ENCODE results near the gene CACNA1C.

The CACNA1C gene

GRCh38 chr12:2205996-2206395 is 153.2 kb downstream of the CACNA1C start:
- no peak for DNase-seq (ENCODE audit: low spot score)

DNA sequence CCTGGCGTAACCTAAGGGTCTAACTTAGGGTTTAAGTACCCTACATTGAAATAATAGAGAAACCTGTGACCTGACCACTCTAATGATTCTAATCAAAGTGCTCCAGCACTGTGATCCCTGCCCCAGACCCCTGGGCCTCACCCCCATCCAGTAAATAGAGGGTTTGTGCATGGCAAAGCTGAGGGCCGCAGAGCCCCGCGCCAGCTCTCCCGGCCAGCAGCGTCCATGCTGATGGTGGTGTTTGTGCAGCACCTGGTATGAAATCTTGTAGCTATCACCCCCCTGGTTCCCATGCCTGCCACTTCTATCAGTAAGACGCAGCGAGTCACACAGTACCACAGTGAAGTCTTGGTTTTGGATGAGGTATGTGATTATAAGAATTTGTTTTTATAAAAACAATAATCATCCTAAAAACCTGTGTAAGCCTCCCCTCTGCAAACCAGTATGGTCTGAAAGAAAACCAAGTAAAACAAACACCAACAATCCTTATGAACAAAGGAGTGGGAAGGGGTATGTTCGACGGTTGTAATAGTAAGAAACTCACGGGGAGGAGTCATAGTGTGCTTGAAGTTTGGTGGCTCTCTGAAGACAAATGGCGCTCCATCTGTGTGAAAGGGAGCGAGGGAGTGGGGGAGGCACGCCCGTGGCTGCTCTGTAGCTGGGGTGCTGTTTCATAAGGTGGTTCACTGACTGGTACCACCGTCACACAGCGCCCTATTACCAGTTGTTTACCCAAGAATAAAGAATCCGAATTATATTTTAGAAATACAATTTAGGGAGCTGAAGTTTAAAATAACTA is 156.2 kb downstream of the CACNA1C start:
- DNase-seq (ENCODE audit: low spot score): no peak

DNA sequence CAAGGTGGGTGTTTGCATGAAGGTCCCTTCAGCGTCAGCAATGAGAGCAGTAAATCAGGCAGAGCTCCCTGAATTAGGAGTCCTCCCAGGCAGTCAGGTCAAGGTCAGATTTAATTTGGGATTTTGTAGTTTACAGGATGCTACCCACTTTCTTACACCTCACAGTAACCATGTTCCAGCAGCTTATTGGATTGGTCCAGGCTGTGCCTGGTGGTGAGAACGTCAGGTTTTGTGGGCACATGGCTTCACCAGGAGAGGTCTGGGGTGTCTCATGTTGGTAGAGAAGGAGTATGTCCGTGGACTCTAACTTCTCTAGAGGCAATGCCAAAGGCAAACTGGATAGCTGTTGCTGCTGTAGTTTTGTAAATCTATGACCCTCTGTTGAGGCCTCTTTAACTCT is 158.3 kb downstream of the CACNA1C start:
- no peak for DNase-seq (ENCODE audit: low spot score)

DNA sequence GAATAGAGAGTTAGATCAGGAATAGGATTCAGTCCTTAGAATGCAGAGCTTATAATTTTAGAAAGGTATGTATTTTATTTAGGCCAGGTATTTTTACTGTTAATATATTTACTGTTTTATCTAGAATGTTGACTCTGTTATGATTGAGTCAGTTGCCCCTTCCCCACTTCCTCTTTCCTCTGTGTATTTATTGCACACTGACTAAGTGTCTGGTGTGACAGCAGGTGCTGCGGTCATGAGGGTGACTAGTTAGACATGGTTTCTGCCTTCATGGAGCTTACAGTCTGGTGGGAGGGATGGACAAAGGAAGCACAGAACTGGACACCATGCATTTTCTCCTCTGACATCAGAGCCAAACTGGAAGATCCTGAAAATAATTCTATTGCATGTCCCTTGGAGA is 159.8 kb downstream of the CACNA1C start:
- no peak for DNase-seq (ENCODE audit: low spot score)

DNA sequence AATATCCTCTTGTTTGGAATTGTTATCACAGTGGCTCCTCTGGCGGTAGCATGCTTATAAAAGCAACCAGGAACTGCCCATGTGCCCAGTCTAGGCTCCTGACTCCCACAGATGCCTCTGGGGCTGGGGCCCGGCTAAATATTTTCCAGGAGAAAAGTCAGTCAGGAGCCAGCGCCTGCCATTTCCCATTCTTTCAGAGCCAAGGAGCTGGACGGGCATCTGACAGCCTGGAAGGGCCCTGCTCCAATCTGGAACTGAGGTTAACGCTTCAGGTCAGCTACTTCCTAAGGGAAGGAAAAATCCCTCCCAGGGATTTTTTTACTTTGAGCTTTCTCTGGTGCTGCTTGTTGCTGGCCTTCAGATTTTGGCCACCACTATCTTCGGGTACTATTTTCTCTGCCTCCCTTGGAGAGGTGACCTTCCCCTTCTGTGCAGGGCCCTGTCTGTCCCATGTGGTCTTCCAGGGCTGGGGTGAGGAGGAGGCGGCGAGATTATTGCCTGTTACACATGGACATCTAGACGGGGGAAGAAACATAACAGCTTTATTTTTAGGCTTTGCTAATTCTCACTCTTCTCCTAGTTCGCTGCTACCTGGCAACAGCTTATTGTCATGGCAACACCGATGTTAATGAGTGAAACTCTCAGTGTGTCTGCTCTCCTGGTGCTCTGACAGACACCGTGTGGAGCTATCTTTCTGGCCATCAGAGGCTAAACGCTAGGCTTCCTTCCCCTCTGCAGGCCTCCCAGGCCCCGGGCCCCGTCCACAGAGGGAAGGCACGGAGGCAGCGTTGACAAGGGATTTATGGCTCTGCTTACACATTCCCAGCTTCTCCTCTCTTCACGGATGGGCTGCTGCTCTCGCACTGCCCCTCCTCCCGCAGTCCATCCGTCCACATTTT is 160.4 kb downstream of the CACNA1C start:
- DNase-seq (ENCODE audit: low spot score): no peak

DNA sequence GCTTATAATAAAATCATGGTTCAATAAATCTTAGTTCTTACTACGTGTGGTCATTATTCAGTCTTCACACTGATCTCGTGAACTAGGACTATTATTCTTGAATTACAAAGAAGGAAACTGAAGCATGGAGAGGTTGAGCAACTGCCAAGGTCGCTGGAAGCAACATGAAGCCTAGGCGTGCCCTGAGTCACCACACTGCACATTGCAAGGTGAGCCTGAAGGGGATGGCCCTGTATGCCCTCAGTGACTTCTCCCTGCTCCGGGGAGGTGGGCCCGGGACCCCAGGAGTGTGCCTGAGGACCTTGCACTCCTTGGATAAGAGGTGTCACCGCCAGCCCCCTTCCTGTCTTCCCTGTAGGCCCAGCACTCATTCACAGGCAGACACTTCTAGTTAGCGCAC is 161.6 kb downstream of the CACNA1C start:
- no peak for DNase-seq (ENCODE audit: low spot score)

DNA sequence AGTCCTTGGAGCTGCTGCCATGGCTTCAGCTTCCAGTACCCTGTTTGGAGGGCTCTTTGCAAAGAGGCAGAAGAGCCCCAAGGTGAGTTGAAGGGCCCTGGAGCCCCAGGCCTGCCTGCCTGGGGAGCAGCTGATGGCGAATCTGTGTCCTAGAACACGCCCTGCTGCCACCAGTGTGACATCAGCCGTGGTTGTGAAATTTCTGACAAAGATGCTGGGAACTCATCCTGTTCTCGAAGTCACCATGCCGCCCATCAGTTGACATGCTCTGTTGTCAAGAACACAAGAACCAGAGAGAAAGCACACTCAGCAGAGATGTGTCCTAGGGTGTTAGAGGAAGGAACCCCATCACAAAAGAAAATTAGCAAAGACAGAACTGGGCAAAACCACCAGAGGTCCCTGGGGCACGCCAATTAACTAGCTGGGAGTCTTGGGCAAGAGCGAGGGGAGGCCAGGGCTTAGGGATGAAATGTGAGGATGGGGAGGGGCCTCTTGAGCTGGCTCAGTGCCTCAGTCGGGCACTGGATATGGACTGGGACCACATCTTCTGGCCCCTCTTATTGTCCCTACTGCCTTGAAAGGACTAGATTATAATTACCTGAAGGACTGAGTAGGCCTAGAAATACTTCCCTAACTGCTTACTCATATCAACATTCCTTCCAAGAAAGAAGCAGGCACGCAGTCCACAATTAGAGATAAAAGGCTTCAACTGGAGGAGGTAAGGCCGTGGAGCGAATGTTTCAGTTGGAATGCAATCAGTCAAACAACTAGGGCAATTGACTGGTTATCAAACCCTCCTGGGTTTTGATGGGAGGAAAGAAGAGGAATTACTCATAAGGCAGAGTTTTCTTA is 163.1 kb downstream of the CACNA1C start:
- DNase-seq (ENCODE audit: low spot score): no peak

DNA sequence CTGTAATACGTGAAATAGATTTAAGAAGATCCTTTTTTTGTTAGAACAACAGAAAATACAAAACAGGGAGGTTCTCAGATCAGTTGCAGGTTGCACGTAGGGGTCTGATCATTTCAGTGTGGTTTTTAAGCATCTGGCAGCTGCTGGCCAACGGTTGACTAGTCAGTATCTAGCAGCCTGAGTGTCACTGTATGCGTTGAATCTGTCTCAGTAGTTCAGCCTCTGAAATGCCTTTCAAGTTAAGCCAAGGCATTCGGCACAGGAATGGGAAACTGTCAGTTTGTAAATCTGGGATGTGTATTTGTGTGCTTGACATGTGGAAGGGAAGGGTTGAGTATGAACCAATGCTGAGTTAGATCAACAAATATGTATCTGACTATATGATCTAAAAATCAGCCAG is 165.9 kb downstream of the CACNA1C start:
- no peak for DNase-seq (ENCODE audit: low spot score)

DNA sequence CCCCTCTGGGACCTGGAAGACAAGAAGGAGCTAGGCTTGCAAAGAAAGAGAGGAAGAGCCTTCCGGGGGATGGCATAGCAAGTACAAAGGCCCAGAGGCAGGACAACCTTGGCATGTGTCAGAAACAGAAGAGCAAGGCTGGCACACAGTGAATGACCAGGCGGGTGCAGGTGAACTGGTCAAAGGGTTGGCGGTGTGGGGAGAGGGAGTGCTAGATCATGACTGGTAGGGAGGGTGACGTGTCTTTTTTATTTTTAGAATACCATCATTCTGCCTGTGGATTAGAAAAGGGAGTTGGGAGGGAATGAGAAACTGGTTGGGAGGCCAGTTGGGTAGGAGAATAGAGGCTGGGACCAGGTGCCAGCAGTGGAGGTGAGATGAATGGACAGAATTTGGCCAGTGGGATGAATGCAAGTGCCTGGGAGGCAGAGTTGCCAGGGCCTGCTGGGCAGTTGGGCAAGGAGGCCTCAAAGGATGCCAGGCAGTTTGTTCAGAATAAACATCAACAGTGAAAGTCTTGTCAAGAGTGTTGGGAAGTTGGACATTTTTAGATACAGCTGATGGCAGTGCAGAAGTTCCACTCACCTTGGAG is 168.3 kb downstream of the CACNA1C start:
- DNase-seq (ENCODE audit: low spot score): no peak

GRCh38 chr12:2222691-2223090 is 169.9 kb downstream of the CACNA1C start:
- DNase-seq (ENCODE audit: low spot score): no peak

- DNase-seq (ENCODE audit: low spot score): no peak
Observed at GRCh38 chr12:2224961-2225360, 172.2 kb downstream of the CACNA1C start.

DNA sequence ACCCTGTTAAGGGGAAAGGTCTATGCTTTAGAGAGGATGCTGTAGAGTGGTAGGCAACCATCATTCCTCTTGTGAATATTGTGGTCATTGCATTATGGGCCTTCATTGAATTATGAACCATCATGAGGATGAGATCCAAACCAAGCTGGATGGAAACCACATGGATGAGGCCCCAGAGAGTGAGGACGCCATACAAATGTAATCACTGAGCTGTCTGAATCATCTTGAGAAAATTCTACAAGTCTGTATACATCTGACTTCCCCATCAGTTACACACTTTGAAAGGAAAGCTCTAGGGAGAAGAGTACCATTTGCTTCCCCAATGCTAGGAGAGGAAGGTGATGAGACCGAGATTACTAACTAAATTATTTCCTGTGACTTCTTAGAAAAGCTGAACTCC is 172.9 kb downstream of the CACNA1C start:
- DNase-seq (ENCODE audit: low spot score): no peak

- DNase-seq (ENCODE audit: low spot score): no peak
Observed at GRCh38 chr12:2226641-2227040, 173.9 kb downstream of the CACNA1C start.

- DNase-seq (ENCODE audit: low spot score): no peak
Observed at GRCh38 chr12:2227360-2227759, 174.6 kb downstream of the CACNA1C start.

GRCh38 chr12:2228535-2228934 is 175.7 kb downstream of the CACNA1C start:
- no peak for DNase-seq (ENCODE audit: low spot score)

DNA sequence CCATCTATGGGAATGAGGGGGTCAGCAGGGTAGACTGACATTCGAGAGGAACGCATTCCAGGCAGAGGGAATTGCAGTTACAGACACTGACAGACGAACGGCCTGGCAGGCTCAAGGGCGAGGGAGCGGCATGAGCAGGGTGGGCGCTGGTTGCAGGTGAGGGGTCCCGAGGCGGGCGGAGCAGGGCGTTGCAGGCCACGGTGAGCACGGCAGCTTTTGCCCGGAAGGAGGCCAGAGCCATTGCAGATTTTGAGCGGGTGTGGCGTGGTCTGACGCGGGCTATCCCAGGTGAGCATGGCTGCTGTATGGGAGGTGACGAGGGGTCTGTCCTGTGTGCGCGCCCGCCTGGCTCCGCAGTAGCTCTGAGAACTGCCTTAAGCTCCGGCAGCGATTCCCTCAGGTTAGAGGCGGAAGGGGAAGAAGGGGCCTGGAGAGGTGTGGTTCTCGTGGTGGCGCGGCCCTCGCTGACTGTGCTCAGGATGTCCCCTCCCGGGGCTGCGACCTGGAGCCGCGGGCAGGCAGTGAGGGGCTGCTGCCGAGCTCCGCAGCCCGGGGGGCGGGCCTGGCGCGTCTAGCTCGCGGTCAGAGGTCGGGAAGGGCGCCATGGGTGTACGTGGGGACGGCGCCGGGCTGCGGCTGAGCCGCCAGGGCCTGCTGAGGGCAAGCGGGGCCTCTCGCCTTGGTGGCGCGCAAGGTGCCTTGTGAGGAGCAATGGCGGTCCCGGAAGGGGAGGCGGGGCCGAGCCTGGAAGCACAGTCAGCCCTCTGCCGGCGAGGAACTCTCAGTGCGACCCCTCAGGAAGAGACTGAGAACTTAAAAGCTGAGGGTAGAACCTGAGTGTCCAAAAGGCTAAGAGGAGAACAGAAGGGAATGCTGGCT is 177.1 kb downstream of the CACNA1C start:
- DNase-seq (ENCODE audit: low spot score): no peak

- no peak for DNase-seq (ENCODE audit: low spot score)
Observed at GRCh38 chr12:2231011-2231595, 178.3 kb downstream of the CACNA1C start.

DNA sequence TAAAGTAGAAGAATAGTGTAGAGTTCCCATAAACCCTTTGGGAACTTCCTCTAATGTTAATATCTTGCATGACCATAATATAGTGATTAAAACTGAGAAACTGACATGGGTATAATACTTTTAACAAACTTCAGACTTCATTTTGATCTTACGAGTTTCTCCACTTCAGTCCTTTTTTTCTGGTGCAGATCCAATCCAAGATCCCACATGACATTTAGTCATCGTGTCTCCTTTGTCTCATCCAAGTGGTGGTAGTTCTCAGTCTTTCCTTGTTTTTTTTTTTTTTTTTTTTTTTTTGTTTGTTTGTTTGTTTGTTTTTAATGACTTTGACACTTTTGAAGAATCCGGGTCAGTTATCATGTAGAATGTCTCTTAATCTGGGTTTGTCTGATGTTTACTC is 179.2 kb downstream of the CACNA1C start:
- DNase-seq (ENCODE audit: low spot score): no peak

DNA sequence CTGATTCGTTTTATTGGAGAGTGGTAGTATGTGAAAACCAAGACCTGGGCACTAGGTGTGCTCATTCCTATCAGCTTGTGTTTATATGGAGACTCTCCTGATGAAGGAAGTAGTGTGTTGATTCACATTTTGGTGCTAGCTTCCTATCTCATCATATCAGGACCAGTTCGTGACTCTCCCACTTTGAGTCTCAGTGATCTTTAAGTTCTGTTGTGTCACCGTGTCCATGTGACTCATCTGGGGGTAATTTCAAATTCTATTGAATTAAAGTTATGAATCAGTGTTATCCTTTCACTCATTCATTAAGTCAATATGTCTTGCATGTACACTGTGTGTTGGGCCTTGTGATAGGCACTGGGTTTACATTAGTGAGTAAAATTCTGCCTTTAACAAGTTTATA is 180.2 kb downstream of the CACNA1C start:
- no peak for DNase-seq (ENCODE audit: low spot score)

DNA sequence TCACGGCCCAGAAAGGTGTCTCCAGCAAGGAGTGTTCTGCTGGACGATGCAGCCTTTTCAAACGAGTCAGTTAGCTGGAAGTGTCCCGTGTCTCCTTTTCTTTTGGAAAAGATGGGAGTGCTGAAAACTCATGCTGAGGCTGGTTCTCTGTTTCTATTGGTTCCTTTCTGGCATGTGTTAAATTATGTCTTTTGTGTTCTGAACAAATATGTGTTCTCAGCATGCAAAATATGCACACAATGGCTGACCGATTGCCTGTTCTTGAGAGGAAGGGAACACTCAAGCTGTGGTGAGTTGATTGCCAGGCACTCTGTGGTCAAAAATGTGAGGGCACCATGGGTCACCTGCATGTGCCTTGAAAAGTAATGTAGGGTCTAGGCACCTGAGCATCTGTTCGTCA is 181.3 kb downstream of the CACNA1C start:
- no peak for DNase-seq (ENCODE audit: low spot score)

Measured in COLO829 (cell line).